Testis (tissue), 3 donors: ENCODE measurements around the gene PSEN1. TPM values are rescaled to one million over a fixed set of nuclear protein-coding genes. Genes with fewer than 3 reads are reported as not detected.

Experiments
- DNase-seq: peaks from one replicate; pipeline ENCODE4 v3.0.0-alpha.2; 2019
- H3K27ac ChIP-seq, 2 donors: fragments of 200-600 bp; sonication (generic); one replicate each; pipeline ENCODE4 v1.5.1; 2019
- H3K27me3 ChIP-seq: fragments of 200-600 bp; sonication (generic); one replicate; pipeline ENCODE4 v1.5.1; 2019
- H3K36me3 ChIP-seq: fragments of 200-600 bp; sonication (generic); one replicate; pipeline ENCODE4 v1.5.1; 2017; ENCODE audit warnings: low read depth; ENCODE audit errors: missing control alignments
- H3K4me1 ChIP-seq: fragments of 200-600 bp; sonication (generic); one replicate; pipeline ENCODE4 v1.5.1; 2019
- H3K4me3 ChIP-seq, 2 donors: fragments of 200-600 bp; sonication (generic); one replicate each; pipeline ENCODE4 v1.5.1; 2017 to 2019
- H3K9me3 ChIP-seq: fragments of 200-600 bp; sonication (generic); one replicate; pipeline ENCODE4 v1.5.1; 2017
- CTCF ChIP-seq, 3 experiments: fragments of 450-650 bp in 2 of 3; fragments of 200-600 bp in 1 of 3; sonication (generic) in 1 of 3; IDR thresholded peaks; one replicate each; pipeline ENCODE4 v1.5.1; 2016 to 2019; ENCODE audit warnings: antibody characterized with exemption in 3 of 3, mild to moderate bottlenecking in 2 of 3, moderate library complexity in 1 of 3
- POLR2A ChIP-seq: fragments of 450-650 bp; IDR thresholded peaks from one replicate; pipeline ENCODE4 v1.6.1; 2017; ENCODE audit warnings: antibody characterized with exemption, mild to moderate bottlenecking, moderate library complexity
- WGBS, 2 donors: methylation state at CpG; one replicate each; pipeline ENCODE4 v1.1.5; 2018; 5-methylcytosine and 5-hydroxymethylcytosine counted together
- intact Hi-C: fragments of 100-400 bp; cut with DNase I; formaldehyde crosslinking; loops from one replicate; pipeline ENCODE4 v1.15.1; 2023; ENCODE audit warnings: low total_unique reads
- polyA plus RNA-seq: library from polyadenylated mRNA; stranded (reverse); fragments of 350-450 nt; fragmentation: Illumina TruSeq; extraction: RNeasy Lipid Tissue Mini Kit (QIAGEN cat#74804); gene quantifications from one replicate; pipeline ENCODE4 v1.2.3, GENCODE V29; 2014; ENCODE audit warnings: low read depth, low replicate concordance; ENCODE audit not compliant: insufficient read depth
- total RNA-seq, 2 donors: library from RNA; depleted of rRNA; stranded (reverse); fragments of >200 nt; gene quantifications; one replicate each; pipeline ENCODE4 v1.2.3, GENCODE V29; 2016

The PSEN1 gene
- total and polyA plus RNA-seq, 3 donors from 2014 or later: 65.7 to 94.9 (median 78.4) TPM

- intact Hi-C loops: no loop called here
- DNase-seq: no peak
- Histone ChIP-seq H3K9me3 (no peaks in the 10 kb centered on the region), H3K4me3 (no peak overlapping the region), H3K36me3 (no peaks in the 10 kb centered on the region), H3K4me1 (no peaks in the 10 kb centered on the region), H3K27me3 (no peaks in the 10 kb centered on the region), H3K27ac (no peak overlapping the region)
- TF ChIP-seq POLR2A (no peak), CTCF (IDR thresholded peaks at IDR 0.05) (no peak)
- 86 to 90% methylated on average over 4 to 10 of the region's 10 CpGs for WGBS, 2 donors
These were observed 117.0 kb downstream of the PSEN1 start for GRCh38 chr14:73253323-73253610.

- intact Hi-C loops: no loop called here
- no peak overlapping the region for H3K4me3 ChIP-seq
- no peak for DNase-seq
- no peaks in the 10 kb centered on the region for H3K9me3 ChIP-seq
- H3K27ac ChIP-seq: no peak overlapping the region
- 74 to 96% methylated on average over 2 to 12 of the region's 12 CpGs for WGBS, 2 donors
- no peaks in the 10 kb centered on the region for H3K4me1 ChIP-seq
- no peaks in the 10 kb centered on the region for H3K36me3 ChIP-seq
- no peak for TF ChIP-seq POLR2A
- TF ChIP-seq CTCF (IDR thresholded peaks at IDR 0.05): no peak
- no peaks in the 10 kb centered on the region for H3K27me3 ChIP-seq
These were observed 117.4 kb downstream of the PSEN1 start for GRCh38 chr14:73253721-73254120.

- WGBS, 2 donors: 91% methylated on average over 13 to 28 of the region's 28 CpGs
- H3K27ac ChIP-seq: no peak overlapping the region
- no peaks in the 10 kb centered on the region for H3K4me1 ChIP-seq
- TF ChIP-seq CTCF (IDR thresholded peaks at IDR 0.05) (no peak), POLR2A (no peak)
- no peaks in the 10 kb centered on the region for H3K36me3 ChIP-seq
- no peaks in the 10 kb centered on the region for H3K9me3 ChIP-seq
- intact Hi-C loops: no loop called here
- no peak overlapping the region for H3K4me3 ChIP-seq
- no peaks in the 10 kb centered on the region for H3K27me3 ChIP-seq
- DNase-seq: no peak
These were observed 118.1 kb downstream of the PSEN1 start for GRCh38 chr14:73254247-73255004.

GRCh38 chr14:73255005-73255400 lies 118.7 kb downstream of the PSEN1 start:
- H3K27ac ChIP-seq: no peak overlapping the region
- no peak overlapping the region for H3K4me3 ChIP-seq
- H3K36me3 ChIP-seq: no peaks in the 10 kb centered on the region
- no peaks in the 10 kb centered on the region for H3K27me3 ChIP-seq
- 92 to 95% methylated on average over 4 to 6 of the region's 6 CpGs for WGBS, 2 donors
- DNase-seq: no peak
- intact Hi-C loops: no loop called here
- no peak for TF ChIP-seq CTCF (IDR thresholded peaks at IDR 0.05)
- TF ChIP-seq POLR2A: no peak
- H3K9me3 ChIP-seq: no peaks in the 10 kb centered on the region
- H3K4me1 ChIP-seq: no peaks in the 10 kb centered on the region

- Histone ChIP-seq H3K27ac (no peak overlapping the region), H3K9me3 (no peaks in the 10 kb centered on the region), H3K4me1 (no peaks in the 10 kb centered on the region), H3K4me3 (no peak overlapping the region), H3K36me3 (no peaks in the 10 kb centered on the region), H3K27me3 (no peaks in the 10 kb centered on the region)
- 74 to 80% methylated on average over 9 of the region's 9 CpGs for WGBS, 2 donors
- TF ChIP-seq POLR2A: no peak
- no peak for TF ChIP-seq CTCF (IDR thresholded peaks at IDR 0.05)
- intact Hi-C loops: no loop called here
- no peak for DNase-seq
These were observed 119.5 kb downstream of the PSEN1 start for GRCh38 chr14:73255693-73256225.
